HFFc6 (cell line): Measurements from ENCODE around the gene FUT3. TPM values are rescaled to one million over a fixed set of nuclear protein-coding genes. Genes with fewer than 3 reads are reported as not detected.

Experiments
- DNase-seq: peaks from one replicate; pipeline ENCODE4 v3.0.0-alpha.2; 2018
- H3K27ac Mint-ChIP-seq: 2 replicates; pipeline ENCODE4 v1.8.0; 2020; ENCODE audit warnings: mild to moderate bottlenecking, mixed read lengths
- H3K27me3 Mint-ChIP-seq: 2 replicates; pipeline ENCODE4 v1.8.0; 2021; ENCODE audit warnings: mild to moderate bottlenecking, moderate library complexity, mixed read lengths; ENCODE audit not compliant: insufficient read depth
- H3K36me3 Mint-ChIP-seq: 2 replicates; pipeline ENCODE4 v1.8.0; 2021; ENCODE audit warnings: low read depth, mixed read lengths
- H3K4me1 Mint-ChIP-seq: 2 replicates; pipeline ENCODE4 v1.8.0; 2020; ENCODE audit warnings: low read depth, mixed read lengths
- H3K4me3 Mint-ChIP-seq: 2 replicates; pipeline ENCODE4 v1.8.0; 2020; ENCODE audit warnings: mild to moderate bottlenecking, moderate library complexity, mixed read lengths
- H3K9me3 Mint-ChIP-seq: 2 replicates; pipeline ENCODE4 v1.8.0; 2020; ENCODE audit warnings: mild to moderate bottlenecking, mixed read lengths
- CTCF ChIP-seq: fragments of 200-600 bp; sonication (generic); IDR thresholded peaks from 2 replicates; pipeline ENCODE4 v1.5.0; 2021; ENCODE audit warnings: antibody characterized with exemption, mild to moderate bottlenecking
- total RNA-seq, 6 experiments: library from RNA; stranded (reverse); fragmentation: NEBNext Ultra II Directional; extraction: Animal tissue kit (Norgen Biotek cat#: 25700); gene quantifications; 2 replicates in 1 of 6; 3 replicates in 5 of 6; pipeline ENCODE4 v1.2.3, GENCODE V29; 2021

Gene FUT3
- total RNA-seq, 6 experiments from 2014 or later, result not detected

DNA sequence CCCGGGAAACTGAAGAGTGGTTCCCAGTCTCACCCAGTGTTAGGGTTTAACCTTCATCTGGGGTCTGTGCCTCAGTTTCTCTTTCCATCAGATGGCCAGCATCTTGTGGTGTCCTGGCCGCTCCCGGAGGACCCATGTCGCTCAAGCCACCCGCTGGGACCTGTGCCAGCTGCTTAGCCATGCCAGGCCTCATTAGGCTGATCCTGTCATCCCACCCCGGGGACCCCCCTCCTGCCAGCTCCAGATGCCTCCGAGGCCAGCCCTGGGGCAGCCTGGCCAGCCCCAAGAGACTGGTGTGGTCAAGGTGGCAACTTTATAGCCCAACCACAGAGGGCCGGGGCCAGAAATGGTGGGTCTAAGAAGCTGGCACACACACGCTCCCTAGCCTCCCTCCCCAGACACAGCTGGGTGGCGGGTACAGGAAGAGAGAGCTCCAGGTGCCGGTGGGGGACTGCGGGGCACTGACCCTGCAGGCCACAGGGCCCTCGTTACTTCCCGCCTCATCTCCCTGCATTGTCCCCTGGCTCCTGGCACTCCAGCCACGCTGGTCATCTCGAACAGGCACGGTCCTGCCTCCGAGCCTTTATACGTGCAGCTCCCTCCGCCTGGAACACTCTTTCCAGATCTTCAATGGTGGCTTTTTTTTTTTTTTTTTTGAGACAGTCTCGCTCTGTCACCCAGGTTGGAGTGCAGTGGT is 43.0 kb downstream of the FUT3 start:
- Mint-ChIP-seq H3K4me1 (peaks cover 5% of the 10 kb centered on the region; the same call in 1 of the 2 replicates), H3K4me3 (no peak overlapping the region), H3K9me3 (no peaks in the 10 kb centered on the region), H3K27ac (no peak overlapping the region), H3K27me3 (peaks cover 22% of the 10 kb centered on the region), H3K36me3 (no peaks in the 10 kb centered on the region)
- DNase-seq, result no peak
- TF ChIP-seq CTCF, result no peak

DNA sequence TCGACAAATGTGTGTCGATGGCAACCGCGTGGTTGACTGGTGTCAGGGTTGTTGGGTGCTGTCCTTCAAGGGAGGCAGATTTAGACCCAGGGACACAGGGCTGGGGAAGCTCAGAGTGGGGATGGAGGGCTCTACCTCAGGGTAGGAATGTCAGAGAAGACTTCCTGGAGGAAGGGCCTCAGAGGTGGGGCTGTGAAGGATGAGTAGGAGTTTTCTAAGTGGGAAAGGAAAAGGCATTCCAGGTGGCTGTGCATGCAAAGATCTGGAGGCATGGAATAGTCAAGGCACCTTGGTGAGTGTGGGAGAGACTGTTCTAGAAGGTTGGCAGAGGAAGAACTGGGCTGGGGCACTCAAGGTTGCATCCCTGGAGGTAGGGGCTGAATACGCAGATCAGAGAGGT is 44.3 kb downstream of the FUT3 start:
- DNase-seq, result no peak
- H3K4me3 Mint-ChIP-seq, result no peak overlapping the region
- H3K9me3 Mint-ChIP-seq, result no peaks in the 10 kb centered on the region
- peaks cover 25% of the 10 kb centered on the region for H3K27me3 Mint-ChIP-seq
- H3K27ac Mint-ChIP-seq, result no peak overlapping the region
- H3K4me1 Mint-ChIP-seq, result peaks cover 9% of the 10 kb centered on the region; the same call in 1 of the 2 replicates
- TF ChIP-seq CTCF, result no peak
- H3K36me3 Mint-ChIP-seq, result no peaks in the 10 kb centered on the region

GRCh38 chr19:5806133-5806489 is 45.1 kb downstream of the FUT3 start:
- peak; percentile 26; the same call in 1 of the 2 replicates for TF ChIP-seq CTCF
- H3K27ac Mint-ChIP-seq, result no peak overlapping the region

DNA sequence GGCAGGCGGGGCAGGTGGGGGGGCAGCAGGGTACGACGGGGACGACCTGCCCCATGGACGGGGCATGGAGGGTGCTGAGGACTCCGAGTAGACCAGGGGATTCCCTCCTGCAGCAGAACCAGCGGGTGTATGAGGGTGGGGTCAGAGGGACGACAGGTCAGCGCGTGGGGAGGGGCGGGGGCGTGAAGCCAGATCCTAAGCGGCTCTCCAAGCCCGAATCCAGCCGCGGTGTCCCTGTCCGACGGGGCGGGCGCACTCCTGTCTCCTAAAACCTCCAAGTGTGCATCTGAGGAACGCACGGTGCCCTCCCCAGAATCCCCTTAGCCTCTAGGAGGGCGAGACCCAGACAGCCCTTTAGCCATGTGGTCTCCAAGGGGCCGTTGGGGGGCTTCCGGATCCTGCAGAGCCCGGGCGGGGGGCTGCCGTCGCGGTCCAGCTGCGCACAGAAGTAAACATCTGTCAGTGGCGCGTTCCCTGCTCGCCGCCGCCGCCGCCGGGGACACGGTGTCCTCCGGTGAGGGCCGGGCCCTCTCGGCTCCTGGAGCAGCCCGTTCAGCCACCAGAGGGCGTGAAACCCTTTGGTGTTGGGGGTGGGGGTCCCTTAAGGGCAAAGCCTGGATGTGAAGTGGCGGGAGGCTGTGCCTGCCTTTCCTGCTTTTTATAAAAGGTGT is 45.7 kb downstream of the FUT3 start:
- no peak overlapping the region for H3K27ac Mint-ChIP-seq
- no peak overlapping the region for H3K4me3 Mint-ChIP-seq
- H3K9me3 Mint-ChIP-seq, result no peaks in the 10 kb centered on the region
- H3K36me3 Mint-ChIP-seq, result no peaks in the 10 kb centered on the region
- peaks cover 28% of the 10 kb centered on the region for H3K27me3 Mint-ChIP-seq
- DNase-seq, result peak; percentile 25
- H3K4me1 Mint-ChIP-seq, result peaks cover 12% of the 10 kb centered on the region; the same call in 1 of the 2 replicates
- peak; percentile 82 for TF ChIP-seq CTCF

More at GRCh38 chr19:5806133-5806489, 45.1 kb downstream of the FUT3 start:
- Mint-ChIP-seq H3K27me3 (peaks cover 28% of the 10 kb centered on the region), H3K36me3 (no peaks in the 10 kb centered on the region), H3K4me1 (peaks cover 12% of the 10 kb centered on the region; the same call in 1 of the 2 replicates), H3K9me3 (no peaks in the 10 kb centered on the region), H3K4me3 (no peak overlapping the region)
- no peak for DNase-seq

DNA sequence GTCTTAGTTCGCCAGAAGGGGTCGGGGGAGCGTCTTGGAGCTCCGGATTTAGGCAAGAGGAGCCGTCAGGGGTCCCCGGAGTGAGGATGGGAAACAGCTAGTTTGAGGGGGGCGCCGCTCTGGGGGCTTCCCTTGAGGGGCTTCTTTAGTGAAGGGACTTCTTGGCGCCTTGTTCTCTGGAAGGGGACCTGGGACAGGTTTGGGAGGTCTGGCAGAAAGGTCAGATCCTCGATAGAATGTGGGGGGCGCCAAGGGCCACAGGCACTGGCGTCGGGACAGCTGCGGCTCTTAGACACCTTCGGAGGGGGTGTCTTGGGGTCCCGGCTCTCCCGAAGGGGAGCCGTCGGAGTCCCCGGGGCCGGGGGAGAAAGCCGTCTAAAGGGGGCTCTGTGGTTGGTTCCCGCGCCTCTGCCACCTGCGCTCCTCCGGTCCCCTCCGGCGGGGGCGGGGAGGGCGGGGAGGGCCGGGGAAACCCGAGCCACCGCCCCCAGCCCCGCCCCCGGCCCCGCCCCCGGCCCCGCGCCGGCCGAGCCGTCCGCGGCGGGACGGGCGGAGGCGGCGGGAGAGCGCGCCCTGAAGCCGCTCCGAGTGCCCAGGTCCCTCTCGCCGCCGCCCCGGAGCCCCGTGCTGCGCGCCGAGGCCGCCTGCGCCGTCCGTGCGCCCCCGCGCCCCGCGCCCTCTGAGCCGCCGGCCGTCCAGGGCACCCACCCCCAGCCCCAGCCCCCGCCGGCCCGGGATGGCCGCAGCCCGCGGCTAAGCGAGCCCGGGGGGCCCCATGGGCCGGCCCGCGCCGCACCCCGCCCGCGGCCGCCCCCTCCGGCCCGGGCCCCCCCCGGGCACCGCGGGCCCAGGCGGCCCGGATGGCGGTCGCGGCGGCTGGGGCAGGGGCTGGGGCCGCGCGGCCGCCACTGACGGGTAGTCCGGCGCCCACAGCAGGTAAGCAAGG is 46.5 kb downstream of the FUT3 start, which contains the start of gene NRTN:
NRTN (plus strand) TSS at position 552 of the 946 bp plus-strand sequence. CDS start 19,099 bp downstream, outside the sequence.
- H3K36me3 Mint-ChIP-seq, result no peaks in the 10 kb centered on the region
- no peak for DNase-seq
- H3K9me3 Mint-ChIP-seq, result no peaks in the 10 kb centered on the region
- no peak within 1 kb of the TSS for H3K27ac Mint-ChIP-seq
- TF ChIP-seq CTCF, result no peak
- H3K4me3 Mint-ChIP-seq, result peak within 1 kb of the TSS; percentile 69; the same call in 1 of the 2 replicates
- peaks cover 12% of the 10 kb centered on the region; the same call in 1 of the 2 replicates for H3K4me1 Mint-ChIP-seq
- peaks cover 28% of the 10 kb centered on the region for H3K27me3 Mint-ChIP-seq
